Measurements from ENCODE around the gene HIVEP3.

GRCh38 chr1:41791667-41792484 lies 126.8 kb downstream of the HIVEP3 start:
- TF ChIP-seq CTCF (conservative IDR thresholded peaks at IDR 0.05; ENCODE audit: low read length) = no peak
- no peak for TF ChIP-seq EZH2phosphoT487 (IDR thresholded peaks at IDR 0.05; ENCODE audit: borderline replicate concordance)

All from Loucy (cell line).